ENCODE results near the gene MARCHF9.

GRCh38 chr12:57758552-57759359 is 3.9 kb downstream of the MARCHF9 start:
- TF ChIP-seq CTCF (IDR thresholded peaks at IDR 0.05) = no peak
- no peak for TF ChIP-seq POLR2A (IDR thresholded peaks at IDR 0.05)
